SK-N-DZ (cell line): ENCODE data around the gene ATP2B1. TPM values are rescaled to one million over a fixed set of nuclear protein-coding genes. Genes with fewer than 3 reads are reported as not detected.
"Not testable (repeated sequence)": the region's sequence is repeated elsewhere in the genome, so short reads cannot be mapped to it uniquely, and the experiment has no call there.

ENCODE experiments used
- DNase-seq: peaks from one replicate; pipeline ENCODE4 v3.0.0-alpha.2; 2015; ENCODE audit warnings: low spot score
- polyA plus RNA-seq, 2 experiments: library from polyadenylated mRNA; depleted of rRNA; stranded (reverse); fragments of >200 nt; gene quantifications; 2 replicates each; pipeline ENCODE4 v1.2.3, GENCODE V29; 2014

Gene ATP2B1
- polyA plus RNA-seq (2014; cell fraction: cytosol; rRNA removed) = 45.9 and 49.5 TPM in 2 replicates
- polyA plus RNA-seq (2014; cell fraction: nucleus; rRNA removed) = 58.5 and 68.8 TPM in 2 replicates

GRCh38 chr12:89708565-89709156 is at the start of gene ATP2B1:
TSS of gene ATP2B1 (minus strand) at chr12:89708838. CDS start at chr12:89655886, 52,952 bp downstream.
- DNase-seq = peak; percentile 84

GRCh38 chr12:89757987-89758386 is 49.3 kb upstream of the ATP2B1 start:
- DNase-seq = not testable (repeated sequence)

- no peak for DNase-seq
These were observed 48.2 kb upstream of the ATP2B1 start for GRCh38 chr12:89756585-89757398.

GRCh38 chr12:89756194-89756584 is 47.6 kb upstream of the ATP2B1 start:
- DNase-seq = no peak

- no peak for DNase-seq
These were observed 45.4 kb upstream of the ATP2B1 start for GRCh38 chr12:89753997-89754396.

- no peak for DNase-seq
These were observed 43.7 kb upstream of the ATP2B1 start for GRCh38 chr12:89752341-89752740.

GRCh38 chr12:89750389-89751351 is 42.0 kb upstream of the ATP2B1 start:
- no peak for DNase-seq

- DNase-seq = no peak
These were observed 40.2 kb upstream of the ATP2B1 start for GRCh38 chr12:89748791-89749190.

GRCh38 chr12:89745286-89745685 is 36.6 kb upstream of the ATP2B1 start:
- no peak for DNase-seq

GRCh38 chr12:89742337-89743022 is 33.8 kb upstream of the ATP2B1 start:
- no peak for DNase-seq

- no peak for DNase-seq
These were observed 32.3 kb upstream of the ATP2B1 start for GRCh38 chr12:89740943-89741342.

GRCh38 chr12:89736995-89737394 is 28.4 kb upstream of the ATP2B1 start:
- DNase-seq = no peak

GRCh38 chr12:89733579-89734201 is 25.1 kb upstream of the ATP2B1 start:
- no peak for DNase-seq

GRCh38 chr12:89732522-89732921 is 23.9 kb upstream of the ATP2B1 start:
- DNase-seq = no peak

GRCh38 chr12:89731614-89732013 is 23.0 kb upstream of the ATP2B1 start:
- DNase-seq = no peak

GRCh38 chr12:89731089-89731488 is 22.5 kb upstream of the ATP2B1 start:
- DNase-seq = no peak

- DNase-seq = no peak
These were observed 21.4 kb upstream of the ATP2B1 start for GRCh38 chr12:89729946-89730459.

GRCh38 chr12:89723276-89723675 is 14.6 kb upstream of the ATP2B1 start:
- no peak for DNase-seq

- no peak for DNase-seq
These were observed 12.8 kb upstream of the ATP2B1 start for GRCh38 chr12:89721291-89721987.
